HG03095 (cell line): ENCODE results near the gene MTPN.

Experiments used
- ATAC-seq: cut with Tn5 transposase; IDR thresholded peaks from one replicate; pipeline ENCODE4 v1.9.1; 2021; ENCODE audit warnings: moderate library complexity; ENCODE audit not compliant: unreplicated experiment

The MTPN gene

GRCh38 chr7:135958173-135958572, 19.0 kb downstream of the MTPN start:
- ATAC-seq: no peak

- ATAC-seq: no peak
Observed at GRCh38 chr7:135957627-135958026, 19.5 kb downstream of the MTPN start.

DNA sequence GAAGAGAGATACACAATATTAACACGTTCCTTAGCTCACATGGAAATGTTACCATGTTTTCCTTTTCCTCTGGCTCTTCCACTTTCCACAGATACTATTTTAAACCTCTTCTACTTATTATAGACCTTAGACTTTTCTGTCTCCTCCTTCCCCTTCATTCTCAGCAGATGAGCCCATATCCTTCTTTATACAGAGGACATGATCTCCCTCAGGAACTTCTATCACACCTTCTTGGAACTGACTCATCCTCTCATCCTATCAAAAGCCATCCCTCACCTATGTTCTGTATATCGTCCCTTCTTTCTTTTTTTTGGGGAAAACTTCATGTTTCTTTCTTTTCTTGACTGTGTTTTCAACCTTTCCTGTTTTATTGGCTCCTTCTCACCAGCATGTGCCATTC, 20.8 kb downstream of the MTPN start:
- ATAC-seq: no peak

- no peak for ATAC-seq
Observed at GRCh38 chr7:135950972-135951371, 26.2 kb downstream of the MTPN start.

- ATAC-seq: no peak
Observed at GRCh38 chr7:135950429-135950828, 26.7 kb downstream of the MTPN start.

DNA sequence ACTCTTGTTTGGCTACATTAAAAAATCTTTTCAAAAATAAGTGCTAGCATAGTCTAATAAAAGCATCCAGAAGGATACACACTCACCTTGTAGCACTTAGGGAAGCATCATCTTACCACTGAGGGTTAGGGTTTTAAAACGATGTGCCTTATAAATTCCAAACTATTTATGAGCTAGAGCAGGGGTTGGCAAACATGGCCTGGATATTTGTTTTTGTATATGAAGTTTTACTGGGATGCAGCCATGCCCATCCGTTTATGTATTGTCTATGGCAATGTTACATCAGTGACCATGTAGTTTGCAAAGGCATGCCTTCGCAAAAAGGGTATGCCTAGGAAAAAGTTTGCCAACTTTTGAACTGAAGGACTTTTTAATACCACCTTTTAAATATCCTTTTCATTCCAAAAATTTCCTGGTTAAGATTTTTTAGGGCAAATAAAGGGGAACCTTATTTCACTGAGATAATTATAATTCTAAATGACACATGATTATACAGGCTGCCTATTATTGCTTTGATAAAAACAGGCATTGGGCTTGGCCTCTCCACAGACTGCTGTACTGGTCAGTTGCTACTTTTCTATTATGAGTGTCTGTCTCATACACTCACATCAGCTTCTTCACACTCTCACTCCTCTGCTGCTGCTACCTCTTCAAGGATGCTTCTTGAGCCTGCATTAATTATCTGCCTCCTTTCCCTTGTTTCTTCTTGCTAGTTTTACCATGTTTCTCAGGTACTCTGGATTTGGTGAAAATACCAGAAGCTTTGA, 30.7 kb downstream of the MTPN start:
- no peak for ATAC-seq

GRCh38 chr7:135944753-135945152, 32.4 kb downstream of the MTPN start:
- ATAC-seq: no peak

DNA sequence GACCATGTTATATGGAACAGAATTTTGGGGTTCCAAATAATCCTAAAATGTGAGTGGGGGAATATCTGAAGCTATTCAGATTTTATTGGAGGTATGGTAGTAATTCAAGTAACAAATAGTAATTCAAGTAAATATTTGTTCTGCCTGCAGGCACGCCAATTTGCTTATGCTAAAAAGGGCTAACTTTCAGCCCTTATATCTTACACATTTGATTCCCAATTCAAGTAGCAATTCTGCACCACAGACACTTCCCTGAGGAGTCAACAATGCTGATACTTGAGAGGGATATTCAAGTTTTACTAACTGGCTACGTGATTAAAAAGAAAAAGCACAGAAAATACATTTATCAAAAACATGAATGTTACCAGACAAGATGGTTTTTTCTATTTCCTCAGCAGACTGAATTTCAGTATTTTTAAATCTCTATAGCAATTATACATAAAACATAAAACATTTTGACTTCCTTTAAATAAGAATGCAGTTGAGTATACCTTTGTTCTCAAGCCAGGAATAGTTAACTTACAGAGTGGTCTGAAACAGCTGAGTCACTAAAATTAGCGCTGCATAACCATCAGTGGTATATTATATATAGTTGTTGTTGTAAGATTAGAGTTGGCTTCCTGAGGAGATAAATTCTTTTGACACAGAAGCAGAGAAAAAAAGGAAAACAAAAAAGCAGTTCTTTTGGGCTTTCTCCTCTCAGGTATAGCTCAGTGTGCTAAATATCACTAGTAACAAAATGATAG, 33.9 kb downstream of the MTPN start:
- no peak for ATAC-seq

DNA sequence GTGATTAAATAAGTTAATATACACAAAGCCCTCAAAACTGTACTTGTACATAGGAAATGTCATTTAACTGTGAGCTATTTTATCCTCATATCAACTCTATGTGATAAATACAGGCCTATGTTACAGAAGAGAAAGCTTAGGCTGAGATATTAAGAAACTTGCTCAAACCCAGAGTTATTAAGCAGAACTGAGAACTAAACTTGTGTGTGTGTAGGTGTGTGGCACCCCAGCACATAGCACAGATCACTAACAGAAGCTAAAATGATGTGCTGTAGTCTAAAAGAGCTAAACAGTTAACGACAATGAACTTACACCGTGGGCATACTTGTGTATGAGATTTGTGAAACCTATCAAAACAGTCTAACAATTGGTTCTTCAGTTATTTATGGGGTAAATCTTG, 34.5 kb downstream of the MTPN start:
- ATAC-seq: peak; percentile 77

DNA sequence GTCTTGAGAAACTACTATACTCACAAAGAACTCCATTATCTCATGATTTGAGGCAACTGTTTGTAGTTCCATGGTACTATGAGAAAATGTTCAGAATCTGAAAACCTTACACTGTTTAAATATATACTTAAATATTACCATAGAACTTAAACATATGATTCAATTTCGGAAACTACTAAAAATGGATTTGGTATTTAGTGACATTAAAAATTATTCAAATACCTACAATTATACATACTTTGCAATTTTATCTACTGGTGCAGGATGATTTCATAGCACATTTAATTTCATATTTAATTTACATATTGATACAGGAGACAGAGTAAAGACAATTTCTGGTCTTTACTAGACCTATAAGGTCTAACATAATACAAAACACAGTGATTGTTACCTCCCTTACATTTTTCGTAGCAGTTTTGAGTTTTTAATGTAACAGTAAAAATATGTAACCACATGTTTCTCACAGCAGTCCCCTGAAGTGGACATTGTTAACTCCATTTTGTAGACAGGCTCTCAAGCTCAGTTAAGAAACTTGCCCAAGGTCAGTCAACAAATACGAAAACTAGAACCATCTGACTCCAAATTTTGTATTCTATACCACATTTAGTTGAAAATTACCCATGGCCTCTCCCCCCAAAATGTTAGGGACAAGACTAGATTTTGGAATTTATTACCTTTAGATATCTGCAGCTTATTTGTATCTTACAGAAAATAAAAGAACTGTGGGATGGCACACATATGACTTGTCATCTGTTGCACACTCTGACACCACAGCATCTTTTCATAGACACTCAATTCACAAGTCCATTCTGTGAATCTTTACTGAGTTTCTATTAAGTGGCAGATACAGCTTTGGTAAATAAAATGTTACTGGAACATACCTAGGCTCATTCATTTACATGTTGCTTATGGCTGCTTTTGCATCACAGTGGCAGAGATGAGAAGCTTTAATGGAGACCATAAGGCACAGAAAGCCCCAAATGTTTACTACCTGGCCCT, 36.8 kb downstream of the MTPN start:
- ATAC-seq: no peak

DNA sequence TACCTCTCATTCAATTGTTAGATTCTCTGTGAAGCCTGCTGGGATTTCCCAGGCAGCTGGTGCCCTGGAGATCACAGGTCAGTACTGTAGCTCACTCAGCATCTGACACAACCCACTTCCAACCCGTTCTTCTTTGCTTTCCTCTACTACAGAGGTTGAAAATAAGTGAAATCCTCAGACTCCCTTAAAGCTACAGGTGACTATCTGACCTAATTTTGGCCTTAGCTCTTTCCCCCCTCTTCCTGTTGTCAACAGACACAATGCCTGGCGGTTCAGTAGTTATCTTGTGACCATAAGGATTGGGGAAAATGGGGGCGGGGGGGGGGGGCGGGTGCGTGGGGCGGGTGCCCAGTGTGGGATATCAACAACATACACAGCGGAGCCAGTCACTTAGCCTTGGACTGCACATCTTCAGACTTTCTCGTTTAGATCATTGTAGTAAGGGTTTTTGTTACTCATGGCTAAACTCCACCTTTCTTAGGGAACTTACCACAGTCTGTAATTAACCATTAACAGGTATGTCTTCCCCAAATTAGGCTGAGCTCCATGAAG, 37.8 kb downstream of the MTPN start:
- ATAC-seq: no peak

DNA sequence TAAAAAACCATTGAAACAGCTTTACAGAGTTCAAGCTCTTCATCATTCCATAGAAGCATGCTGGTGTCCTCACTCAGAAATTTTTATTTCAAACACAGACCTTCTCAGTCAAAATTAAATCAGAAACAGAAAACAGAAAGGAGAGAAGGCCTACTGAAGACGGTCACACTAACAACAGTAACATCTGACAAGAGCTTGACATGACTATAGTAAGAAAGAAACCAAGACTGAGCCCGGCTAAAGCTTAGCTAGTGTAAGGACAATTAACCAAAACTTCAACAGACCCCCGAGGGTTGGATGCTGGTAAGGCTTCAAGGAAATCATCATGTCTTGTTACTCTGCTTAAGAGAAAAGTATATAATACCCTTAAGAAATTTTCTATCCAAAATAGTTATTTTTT, 38.6 kb downstream of the MTPN start:
- ATAC-seq: peak; percentile 60

GRCh38 chr7:135938086-135938485, 39.1 kb downstream of the MTPN start:
- no peak for ATAC-seq

- no peak for ATAC-seq
Observed at GRCh38 chr7:135936497-135937217, 40.5 kb downstream of the MTPN start.

DNA sequence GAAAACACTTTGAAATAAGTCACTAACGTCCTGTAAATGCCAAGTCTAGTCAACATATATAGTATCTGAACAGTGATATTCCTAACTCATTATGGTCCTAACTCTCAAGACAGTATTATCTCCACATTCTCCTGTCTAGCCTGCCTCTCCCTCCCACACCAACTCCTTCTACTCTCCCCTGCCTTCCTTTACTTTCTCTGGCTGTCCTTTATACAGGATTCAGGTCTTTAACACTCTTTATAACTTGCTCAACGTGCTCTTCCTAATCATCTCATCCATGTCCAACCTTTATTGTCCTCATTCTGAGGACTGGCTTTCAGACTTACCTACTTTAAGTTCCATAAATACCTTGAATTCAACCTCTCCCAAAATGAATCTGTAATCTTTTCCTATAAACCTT, 42.5 kb downstream of the MTPN start:
- no peak for ATAC-seq

GRCh38 chr7:135933509-135934188, 43.5 kb downstream of the MTPN start:
- ATAC-seq: no peak

DNA sequence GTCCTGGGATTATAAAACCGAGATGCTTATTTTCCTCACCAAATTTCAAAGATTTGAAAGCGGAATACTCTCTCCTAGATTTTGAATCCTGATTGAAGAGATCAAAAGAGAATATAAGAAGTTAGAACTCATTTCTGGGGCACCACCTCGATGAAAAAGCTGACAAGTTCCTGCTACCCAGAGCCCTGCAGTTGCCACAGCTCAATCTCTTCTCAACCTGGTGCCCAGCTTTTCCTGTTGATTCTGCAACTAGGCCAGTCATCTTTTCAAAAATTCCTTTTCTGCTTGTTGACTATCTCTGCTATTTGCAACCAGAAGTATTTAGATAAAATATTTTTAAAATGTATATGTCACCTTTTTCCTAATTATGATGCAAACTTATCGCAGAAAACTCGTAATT, 45.0 kb downstream of the MTPN start:
- no peak for ATAC-seq

- no peak for ATAC-seq
Observed at GRCh38 chr7:135930565-135931461, 46.3 kb downstream of the MTPN start.

GRCh38 chr7:135929722-135930141, 47.4 kb downstream of the MTPN start:
- no peak for ATAC-seq
